Stimulated activated CD8-positive, alpha-beta memory T cell treated with anti-CD3 and anti-CD28 coated beads, Interleukin-4, amount 100 ng/mL, for 1 hour (primary cell): Measurements from ENCODE around the gene NLRC5.
"Not testable (repeated sequence)": the region's sequence is repeated elsewhere in the genome, so short reads cannot be mapped to it uniquely, and the experiment has no call there.

ENCODE experiments used
- DNase-seq, 2 donors: peaks; one replicate each; pipeline ENCODE4 v3.0.0-alpha.2; 2020; ENCODE audit warnings: low read depth in 2 of 2, low spot score in 1 of 2

The NLRC5 gene

DNA sequence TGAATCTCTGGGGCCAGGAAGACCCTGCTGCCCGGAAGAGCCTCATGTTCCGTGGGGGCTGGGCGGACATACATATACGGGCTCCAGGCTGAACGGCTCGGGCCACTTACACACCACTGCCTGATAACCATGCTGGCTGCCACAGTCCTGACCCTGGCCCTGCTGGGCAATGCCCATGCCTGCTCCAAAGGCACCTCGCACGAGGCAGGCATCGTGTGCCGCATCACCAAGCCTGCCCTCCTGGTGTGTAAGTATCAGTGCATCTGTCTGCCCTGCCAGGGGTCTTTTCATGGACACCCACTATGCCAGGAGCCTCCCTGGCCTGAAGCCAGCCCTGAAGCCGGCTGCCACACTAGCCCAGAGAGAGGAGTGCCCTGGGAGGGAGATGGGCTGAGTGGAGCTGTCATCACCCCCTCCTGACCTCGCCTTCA lies 27.5 kb upstream of the NLRC5 start, which contains the start of gene CETP:
CETP (plus strand) TSS at position 100 of the 431 bp plus-strand sequence; CDS start at position 130, 30 bp downstream.
- DNase-seq = no peak

DNA sequence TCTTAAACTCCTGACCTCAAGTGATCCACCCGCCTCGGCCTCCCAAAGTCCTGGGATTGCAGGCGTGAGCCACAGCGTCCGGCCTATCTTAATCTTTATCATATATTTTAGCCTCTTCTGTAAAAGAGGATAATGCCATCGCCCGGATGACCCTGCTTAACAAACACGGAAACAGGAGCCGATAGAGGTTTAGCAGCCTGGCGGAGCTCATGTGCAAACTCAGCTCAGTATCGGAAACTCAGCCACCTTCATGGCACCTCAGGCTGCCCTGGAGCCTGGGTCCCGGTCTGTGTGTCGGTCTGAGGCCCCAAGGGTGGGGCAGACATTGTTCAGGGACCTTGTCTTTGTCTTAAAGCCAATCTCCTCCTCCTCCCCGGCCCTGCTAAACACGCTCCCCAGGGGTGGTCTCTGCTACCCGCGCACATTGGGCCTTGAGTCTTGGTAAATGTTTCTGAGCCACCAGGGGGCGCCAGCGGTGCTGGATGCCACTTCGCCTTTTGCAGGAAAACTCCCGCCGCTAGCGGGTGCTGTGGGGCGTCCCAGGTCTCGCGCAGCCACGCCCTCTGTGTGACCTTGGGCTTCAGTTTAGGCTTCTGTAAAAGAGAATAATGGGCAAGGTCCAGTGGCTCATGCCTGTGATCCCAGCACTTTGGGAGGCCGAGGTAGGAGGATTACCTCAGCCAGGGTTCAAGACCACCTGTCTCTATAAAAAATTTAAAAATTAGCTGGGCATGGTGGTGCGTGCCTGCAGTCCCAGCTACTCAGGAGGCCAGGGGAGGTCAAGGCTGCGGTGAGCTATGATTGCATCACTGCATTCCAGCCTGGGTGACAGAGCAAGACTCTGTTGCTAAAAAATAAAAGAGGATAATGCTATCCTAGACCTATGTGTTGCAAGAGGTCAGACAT lies 24.9 kb upstream of the NLRC5 start:
- peak; percentile 90 to 92 for DNase-seq

DNA sequence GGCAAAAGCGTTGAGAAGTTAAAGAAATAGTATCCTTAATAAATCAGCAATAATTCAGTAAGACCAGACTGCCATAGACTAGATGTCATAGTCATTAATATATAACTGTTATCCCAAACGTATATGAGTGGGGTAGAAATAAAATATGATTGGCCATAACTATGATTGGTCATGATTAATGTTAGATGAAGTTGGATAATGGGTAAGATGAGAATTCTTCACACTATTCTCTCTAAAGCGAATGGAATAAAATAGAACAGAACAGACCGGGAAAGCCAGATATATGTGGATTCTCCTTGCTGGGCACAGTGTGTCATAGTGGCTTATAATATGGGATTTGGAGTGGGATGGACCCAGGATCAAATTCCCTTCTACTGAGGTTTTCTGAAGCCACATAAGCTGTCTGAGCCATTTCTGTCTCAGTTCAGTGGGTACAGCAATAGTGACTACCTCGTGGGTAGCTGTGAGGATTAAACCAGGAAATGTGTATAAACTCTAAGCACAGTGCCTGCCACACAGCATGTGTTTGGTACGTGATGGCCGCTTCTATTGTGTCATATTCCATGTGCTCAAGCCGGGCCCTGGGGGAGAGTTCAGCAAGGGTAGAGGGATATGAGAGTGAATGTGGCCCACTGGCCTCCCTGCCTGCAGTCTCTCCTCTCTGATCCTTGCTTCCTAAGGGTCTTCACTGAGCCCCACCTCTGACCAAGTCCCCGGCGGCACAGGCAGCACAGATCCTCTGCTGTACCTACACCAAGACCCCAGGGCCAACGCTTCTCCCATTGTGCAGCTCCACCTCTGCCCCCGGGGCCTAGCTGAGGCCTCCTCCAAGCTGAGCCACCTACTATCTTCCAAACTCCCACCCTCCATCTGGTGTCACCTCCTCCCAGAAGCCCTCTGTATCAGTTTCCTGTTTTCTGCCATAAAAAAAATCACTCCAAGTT lies 23.9 kb upstream of the NLRC5 start:
- no peak for DNase-seq

DNA sequence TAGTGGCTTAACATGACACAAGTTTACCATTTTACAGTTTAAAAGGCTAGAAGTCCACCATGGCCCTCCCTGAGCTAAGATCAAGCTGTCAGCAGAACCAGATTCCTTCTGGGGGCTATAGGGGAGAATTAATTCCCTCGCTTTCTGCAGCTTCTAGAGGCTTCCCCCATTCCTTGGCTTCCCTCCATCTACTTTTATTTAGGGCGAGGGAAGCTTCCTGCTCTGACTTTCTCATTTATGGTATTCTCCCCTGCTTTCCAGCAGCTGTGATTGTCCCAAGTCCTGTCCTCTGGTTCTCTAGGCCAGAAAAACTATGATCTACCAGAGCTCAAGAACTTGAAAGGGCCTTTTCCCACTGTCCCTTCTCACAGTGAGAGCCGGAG lies 23.3 kb upstream of the NLRC5 start:
- DNase-seq = no peak

DNA sequence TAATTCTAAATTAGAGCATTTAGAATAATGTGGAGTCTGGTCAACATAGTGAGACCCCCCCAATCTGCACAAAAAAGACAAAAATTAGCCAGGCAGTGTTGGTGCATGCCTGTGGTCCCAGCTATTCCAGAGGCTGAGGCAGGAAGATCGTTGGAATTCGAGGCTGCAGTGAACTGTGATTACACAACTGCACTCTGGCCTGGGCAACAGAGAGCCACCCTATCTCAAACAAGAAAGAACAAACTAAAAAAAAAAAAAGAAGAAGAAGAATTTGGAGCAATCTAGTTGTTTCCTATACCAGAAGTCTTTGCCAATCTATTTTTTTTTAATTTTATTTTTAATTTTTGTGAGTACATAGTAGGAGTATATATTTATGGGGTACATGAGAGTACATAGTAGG lies 21.6 kb upstream of the NLRC5 start:
- DNase-seq = no peak

DNA sequence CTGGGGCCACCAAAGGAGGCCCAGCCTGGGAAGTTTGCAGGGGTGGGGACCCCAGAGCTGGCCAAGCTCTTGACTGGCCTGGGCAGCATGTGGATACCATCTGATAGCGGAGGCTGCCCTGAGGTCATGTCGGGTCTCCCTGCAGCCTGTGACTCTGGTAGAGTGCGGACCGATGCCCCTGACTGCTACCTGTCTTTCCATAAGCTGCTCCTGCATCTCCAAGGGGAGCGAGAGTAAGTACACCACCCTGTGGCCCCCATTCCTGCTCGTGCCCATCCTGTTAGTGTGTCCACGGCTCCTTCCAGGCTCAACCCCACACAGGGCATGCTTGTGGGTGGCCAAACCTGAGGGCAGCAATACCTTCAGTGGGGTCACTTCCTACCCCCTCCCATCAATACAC lies 19.6 kb upstream of the NLRC5 start:
- DNase-seq = no peak

DNA sequence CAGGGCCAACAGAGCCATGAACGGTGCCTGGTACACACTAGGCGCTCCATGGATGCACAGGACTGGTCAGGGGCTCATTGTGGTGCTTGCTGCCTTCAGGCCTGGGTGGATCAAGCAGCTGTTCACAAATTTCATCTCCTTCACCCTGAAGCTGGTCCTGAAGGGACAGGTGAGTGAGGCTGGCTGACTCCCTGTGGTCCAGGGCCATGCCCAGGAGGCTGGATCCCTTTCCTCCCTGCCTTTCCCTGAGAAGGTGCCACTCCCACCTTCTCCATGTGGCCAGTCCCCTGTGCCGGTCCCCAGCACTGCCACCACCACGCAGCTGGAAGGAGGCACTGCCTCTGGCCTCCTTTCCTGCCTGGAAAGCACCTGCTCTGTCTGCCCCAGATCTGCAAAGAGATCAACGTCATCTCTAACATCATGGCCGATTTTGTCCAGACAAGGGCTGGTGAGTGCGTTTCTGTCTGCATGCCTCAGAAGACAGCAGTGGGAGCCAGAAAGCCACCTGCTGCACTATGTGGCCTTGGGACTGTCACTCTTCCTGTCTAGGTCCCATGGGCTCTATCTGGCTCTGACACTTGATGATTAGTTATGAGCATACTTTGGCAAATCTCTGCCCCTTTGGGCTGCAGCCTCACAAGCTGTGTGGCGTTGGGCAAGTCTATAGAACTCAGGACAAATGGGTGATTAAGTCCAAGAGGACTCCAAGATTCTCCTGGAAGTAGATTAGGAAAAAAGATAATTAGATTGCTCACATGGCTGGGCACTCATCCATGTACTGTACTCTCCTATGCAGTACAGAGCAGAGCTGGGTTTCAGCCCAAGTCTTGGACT lies 18.2 kb upstream of the NLRC5 start:
- no peak for DNase-seq

DNA sequence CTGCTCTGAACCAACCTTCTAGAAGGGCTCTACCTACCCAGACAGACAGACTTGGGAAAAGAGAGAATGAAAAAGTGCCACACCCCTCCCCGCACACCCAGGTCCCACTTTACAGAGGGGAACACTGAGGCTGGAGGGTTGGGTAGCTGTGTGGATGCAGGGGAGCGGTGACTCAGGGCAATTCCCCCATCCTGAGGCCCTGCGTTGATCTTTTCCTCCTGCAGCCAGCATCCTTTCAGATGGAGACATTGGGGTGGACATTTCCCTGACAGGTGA lies 17.7 kb upstream of the NLRC5 start:
- no peak for DNase-seq

DNA sequence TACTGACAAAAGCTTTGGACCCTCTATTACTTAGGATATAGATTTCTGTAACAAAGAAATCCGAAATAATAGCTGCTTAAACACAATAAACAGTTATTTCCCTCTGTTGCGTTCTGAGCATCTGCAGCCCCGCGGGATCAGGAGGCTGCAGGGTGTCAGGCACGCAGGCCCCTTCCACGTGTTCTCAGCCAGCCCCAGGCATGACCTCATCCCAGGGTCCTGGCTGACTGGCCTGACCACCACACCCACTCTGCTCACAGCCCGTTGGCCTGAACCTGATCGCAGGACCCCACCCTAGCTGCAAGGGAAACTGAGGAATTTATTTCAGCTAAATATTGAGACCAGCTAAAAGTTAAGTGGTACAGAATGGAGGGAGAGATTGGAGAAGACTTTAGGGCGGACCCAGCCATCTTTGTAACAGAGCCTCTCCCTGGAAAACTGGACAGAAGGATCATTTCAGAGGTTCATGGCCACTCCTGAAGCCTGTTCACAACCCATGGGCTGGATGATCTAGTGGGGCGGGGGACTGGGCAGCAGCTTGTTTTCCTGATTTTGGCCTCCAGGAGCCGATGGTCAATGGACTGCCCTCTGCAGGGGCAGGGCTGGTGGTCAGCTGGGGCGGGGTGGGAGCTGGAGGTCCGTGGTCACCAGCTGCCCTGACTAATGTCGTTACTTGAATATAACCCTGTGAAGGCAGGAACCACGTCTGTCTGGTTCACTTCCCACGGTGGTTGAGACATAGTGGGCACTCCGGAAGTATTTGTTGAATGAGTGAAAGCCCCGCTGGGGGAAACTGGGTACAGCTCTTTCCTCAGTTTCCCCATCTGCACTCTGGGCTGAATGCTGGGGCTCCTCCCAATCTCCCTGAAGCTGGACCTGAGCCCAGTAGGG lies 16.7 kb upstream of the NLRC5 start:
- no peak for DNase-seq

DNA sequence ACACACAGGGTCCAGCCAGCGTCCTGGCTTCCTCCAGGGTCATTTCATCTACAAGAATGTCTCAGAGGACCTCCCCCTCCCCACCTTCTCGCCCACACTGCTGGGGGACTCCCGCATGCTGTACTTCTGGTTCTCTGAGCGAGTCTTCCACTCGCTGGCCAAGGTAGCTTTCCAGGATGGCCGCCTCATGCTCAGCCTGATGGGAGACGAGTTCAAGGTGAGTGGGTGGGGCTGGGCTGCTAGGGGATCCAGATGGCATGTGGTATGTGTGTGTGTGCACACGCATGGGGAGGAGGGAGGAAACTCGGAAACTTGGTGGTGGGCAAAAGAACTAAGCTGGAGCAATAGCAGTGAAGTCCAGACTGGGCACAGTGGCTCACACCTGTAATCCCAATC lies 16.1 kb upstream of the NLRC5 start:
- no peak for DNase-seq

DNA sequence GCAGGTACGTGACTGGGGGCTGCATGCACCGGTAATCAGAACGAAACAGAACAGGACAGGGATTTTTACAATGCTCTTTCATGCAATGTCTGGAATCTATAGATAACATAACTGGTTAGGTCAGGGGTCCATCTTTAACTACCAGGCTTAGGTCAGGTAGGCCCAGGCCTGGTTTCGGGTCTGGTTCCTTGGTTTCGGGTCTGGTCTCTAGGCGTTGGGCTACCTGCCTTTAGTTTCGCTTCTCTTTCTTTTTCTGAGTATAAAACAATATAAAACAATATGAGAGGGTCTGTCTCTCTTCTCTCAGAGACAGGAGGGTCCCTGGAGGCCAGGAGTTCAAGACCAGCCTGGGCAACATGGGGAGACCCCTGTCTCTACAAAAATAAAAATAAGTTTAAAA lies 15.5 kb upstream of the NLRC5 start:
- DNase-seq = not testable (repeated sequence)

DNA sequence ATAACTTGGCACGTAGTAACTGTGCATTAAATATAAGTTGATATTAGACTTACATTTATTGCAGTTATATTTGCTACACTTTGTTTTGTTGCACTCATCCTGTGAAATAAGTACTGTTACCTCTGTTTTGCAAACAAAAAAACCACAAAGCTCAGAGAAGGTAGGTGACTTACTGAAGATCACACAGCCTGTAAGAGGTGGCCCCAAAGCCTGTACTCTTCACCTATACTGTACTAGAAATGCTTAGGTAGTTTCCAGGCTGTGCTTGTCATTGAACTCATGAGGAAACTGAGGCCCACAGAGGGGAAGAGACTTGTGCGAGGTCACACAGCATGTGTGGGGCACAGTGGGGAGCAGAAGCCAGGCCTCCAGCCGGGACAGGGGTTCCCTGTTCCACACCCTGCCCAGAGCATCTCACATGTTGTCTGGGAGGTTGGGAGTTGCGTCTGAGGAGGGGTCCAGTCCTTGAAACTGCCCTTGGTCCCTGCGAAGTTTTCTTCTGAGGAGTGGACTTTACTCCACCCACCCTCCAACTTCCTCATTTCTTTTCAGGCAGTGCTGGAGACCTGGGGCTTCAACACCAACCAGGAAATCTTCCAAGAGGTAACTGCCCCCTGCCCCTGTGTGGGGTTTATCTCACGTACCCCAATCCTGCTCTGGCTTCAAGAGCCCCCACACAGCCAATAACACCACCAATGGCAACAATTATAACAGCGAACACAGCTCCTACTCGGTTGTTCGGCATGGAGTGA lies 14.6 kb upstream of the NLRC5 start:
- no peak for DNase-seq

DNA sequence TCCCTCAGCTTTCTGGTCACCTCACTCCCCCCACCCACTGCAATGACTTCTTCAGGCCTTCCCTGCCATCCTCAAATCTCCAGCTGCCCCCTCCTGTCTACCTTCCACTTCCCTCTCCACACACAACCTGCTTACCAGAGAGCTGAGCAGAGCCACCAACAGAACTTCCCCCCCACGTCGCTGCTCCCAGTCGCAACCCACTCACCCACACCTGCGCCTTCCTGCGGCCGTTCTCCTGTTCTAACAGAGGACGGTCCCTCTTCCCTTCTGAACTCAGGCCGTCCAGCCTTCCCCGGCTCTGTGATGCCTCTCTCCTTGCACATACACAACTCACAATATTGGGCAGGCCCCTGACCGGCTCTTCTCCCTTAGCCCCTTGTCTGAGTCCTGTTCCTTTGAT lies 13.6 kb upstream of the NLRC5 start:
- DNase-seq = no peak

DNA sequence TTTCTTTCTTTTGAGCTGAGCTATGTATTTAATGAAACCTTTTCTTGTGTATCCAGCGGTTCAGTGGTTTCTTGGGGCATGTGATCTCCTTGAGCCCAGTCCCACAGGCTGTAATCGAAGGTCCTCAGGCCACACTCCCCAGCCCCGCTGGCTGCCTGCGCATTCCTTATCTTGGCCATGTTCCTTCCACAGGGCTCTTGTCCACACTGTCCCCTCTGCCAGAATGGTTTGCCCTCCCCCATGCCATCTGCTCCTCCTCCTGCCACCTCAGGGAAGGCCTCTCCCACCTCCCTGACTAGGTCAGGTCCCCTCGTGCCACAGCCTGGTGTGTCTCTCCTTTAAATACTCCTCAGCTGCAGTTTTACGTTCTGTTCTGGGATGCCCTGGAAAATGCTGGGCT lies 12.1 kb upstream of the NLRC5 start:
- no peak for DNase-seq

DNA sequence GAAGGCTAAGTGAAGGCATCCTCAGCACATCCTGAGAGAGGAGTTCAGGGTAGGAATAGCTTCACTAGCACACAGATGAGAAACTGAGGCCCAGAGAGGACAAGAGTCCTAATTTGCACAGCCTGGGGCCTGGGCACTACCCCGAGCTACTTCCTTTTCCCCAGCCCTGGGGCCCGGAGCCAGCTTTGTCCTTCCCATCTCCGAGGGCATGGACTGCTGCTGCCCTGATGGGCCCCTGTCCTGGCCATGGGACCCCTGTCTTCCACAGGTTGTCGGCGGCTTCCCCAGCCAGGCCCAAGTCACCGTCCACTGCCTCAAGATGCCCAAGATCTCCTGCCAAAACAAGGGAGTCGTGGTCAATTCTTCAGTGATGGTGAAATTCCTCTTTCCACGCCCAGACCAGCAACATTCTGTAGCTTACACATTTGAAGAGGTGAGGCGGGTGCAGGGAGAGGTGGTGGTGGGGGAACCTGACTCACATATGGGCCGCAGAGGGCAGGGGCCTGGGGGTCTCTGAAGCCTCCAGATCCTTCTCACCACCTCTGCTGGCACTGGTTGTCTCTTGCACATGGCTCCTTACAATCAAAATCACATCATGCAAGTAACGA lies 11.4 kb upstream of the NLRC5 start:
- DNase-seq = no peak

DNA sequence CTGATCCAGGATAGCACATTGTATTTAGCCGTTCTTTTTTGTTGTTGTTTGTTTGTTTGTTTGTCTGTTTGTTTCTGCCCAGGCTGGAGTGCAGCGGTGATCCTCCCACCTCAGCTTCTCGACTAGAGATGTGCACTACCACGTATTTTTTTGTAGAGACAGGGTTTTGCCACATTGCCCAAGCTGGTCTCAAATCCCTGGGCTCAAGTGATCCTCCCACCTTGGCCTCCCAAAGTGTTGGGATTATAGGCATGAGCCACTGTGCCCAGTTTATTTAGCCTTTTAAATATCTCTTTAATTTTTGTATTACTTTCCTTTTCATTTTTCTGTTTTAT lies 9.2 kb upstream of the NLRC5 start:
- DNase-seq = no peak

DNA sequence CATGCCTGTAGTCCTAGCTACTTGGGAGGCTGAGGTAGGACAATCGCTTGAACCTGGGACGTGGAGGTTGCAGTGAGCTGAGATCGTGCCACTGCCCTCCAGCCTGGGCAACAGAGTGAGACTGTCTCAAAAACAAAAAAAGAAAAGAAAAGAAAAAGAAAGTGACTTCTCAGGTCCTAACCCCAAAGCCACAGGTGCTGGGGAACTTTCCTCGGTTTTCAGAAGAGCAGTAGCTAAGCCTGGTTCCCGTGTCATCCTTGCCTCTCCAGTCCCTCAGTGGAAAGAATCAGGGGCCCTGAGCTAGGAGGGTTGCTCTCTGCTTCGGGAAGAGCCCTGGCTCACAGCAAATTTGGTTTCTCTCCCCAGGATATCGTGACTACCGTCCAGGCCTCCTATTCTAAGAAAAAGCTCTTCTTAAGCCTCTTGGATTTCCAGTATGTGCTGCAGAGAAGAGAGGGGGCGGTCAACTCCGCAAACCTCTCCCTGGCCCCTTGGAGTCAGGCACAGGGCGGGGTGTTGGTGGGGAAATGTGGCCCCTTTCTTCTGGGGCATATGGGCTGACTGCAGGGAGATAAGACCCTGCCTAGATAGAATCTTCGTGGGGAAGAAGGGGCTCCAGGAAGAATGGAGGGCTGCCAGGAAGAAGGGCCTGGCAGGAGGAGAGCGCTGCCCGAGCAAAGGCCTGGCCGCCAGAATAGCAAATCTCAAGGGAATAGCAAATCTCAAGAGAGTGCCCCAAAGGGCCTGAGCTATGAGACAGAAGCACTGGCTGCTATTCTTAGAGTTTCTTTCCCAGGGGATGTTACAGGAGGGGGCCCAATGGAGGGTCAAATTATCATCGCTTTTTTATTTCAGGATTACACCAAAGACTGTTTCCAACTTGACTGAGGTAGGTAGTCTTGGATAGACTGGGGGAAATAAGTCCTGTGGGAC lies 8.3 kb upstream of the NLRC5 start:
- no peak for DNase-seq

DNA sequence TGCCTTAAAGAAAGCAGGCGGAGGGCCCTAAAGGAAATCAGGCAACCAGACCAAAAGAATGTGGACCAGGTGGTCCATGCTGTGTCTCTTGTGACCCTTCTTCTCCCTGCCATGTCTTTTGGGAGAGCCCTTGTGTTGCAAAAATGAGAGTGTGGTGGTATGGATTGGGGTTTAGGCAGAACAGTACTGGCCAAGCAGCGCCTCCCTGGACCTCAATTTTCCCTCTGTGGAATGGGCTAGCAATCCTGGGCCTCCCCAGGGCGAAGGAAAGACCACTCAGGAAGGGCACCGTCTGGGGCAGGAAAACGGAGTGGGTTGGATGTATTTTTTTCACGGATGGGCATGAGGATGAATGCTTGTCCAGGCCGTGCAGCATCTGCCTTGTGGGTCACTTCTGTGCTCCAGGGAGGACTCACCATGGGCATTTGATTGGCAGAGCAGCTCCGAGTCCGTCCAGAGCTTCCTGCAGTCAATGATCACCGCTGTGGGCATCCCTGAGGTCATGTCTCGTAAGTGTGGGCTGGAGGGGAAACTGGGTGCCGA lies 7.6 kb upstream of the NLRC5 start:
- DNase-seq = no peak
